ENCODE data around the gene DMXL2.

GRCh38 chr15:51444112-51444511 is 178.5 kb downstream of the DMXL2 start:
- no peak for TF ChIP-seq POLR2AphosphoS5 (IDR thresholded peaks at IDR 0.05; ENCODE audit: low read depth, low read length)
- TF ChIP-seq SIN3A (IDR thresholded peaks at IDR 0.05; ENCODE audit: borderline replicate concordance, insufficient read depth, low read length) = no peak
- no peak for TF ChIP-seq TAF1 (IDR thresholded peaks at IDR 0.05; ENCODE audit: borderline replicate concordance, insufficient read depth, low read length)
